Peyer's patch (tissue), 4 donors: Measurements from ENCODE around the gene RIMBP2. TPM values are rescaled to one million over a fixed set of nuclear protein-coding genes. Genes with fewer than 3 reads are reported as not detected.

ENCODE experiments used
- DNase-seq, 3 donors: peaks; one replicate each; pipeline ENCODE4 v3.0.0-alpha.2; 2017 to 2019
- H3K27ac ChIP-seq, 4 donors: fragments of 200-600 bp; sonication (generic); one replicate each; pipeline ENCODE4 v1.5.1; 2016 to 2019
- H3K27me3 ChIP-seq, 2 donors: fragments of 200-600 bp; sonication (generic); one replicate each; pipeline ENCODE4 v1.5.1; 2019
- H3K36me3 ChIP-seq, 3 donors: fragments of 200-600 bp; sonication (generic); one replicate each; pipeline ENCODE4 v1.5.1; 2016 to 2019
- H3K4me1 ChIP-seq, 4 donors: fragments of 200-600 bp; sonication (generic); one replicate each; pipeline ENCODE4 v1.5.1; 2016 to 2019
- H3K4me3 ChIP-seq, 4 donors: fragments of 200-600 bp; sonication (generic); 1 replicate in 3 of 4; 2 replicates in 1 of 4; pipeline ENCODE4 v1.5.1; 2016 to 2019; ENCODE audit warnings: mild to moderate bottlenecking in 1 of 4
- H3K9me3 ChIP-seq, 4 donors: fragments of 200-600 bp; sonication (generic); one replicate each; pipeline ENCODE4 v1.5.1; 2016 to 2019; ENCODE audit warnings: mild to moderate bottlenecking in 1 of 4
- POLR2A ChIP-seq, 2 donors: fragments of 450-650 bp; IDR thresholded peaks; one replicate each; pipeline ENCODE4 v1.5.1; 2017; ENCODE audit warnings: antibody characterized with exemption in 2 of 2, mild to moderate bottlenecking in 2 of 2, moderate library complexity in 2 of 2
- total RNA-seq, 4 donors: library from RNA; depleted of rRNA; stranded (reverse); fragments of >200 nt; gene quantifications; one replicate each; pipeline ENCODE4 v1.1.0, GENCODE V29; 2016
- TF ChIP-seq, protein P1 (sequence below), 6 experiments: fragments of 450-650 bp in 4 of 6; fragments of 200-600 bp in 2 of 6; sonication (generic) in 1 of 6; IDR thresholded peaks; one replicate each; pipeline ENCODE4 v1.5.1; 2017 to 2019; ENCODE audit warnings: antibody characterized with exemption in 6 of 6, mild to moderate bottlenecking in 3 of 6, moderate library complexity in 1 of 6

The RIMBP2 gene
- total RNA-seq, 4 donors from 2014 or later, result 8.8 to 19.8 (median 16.0) TPM

DNA sequence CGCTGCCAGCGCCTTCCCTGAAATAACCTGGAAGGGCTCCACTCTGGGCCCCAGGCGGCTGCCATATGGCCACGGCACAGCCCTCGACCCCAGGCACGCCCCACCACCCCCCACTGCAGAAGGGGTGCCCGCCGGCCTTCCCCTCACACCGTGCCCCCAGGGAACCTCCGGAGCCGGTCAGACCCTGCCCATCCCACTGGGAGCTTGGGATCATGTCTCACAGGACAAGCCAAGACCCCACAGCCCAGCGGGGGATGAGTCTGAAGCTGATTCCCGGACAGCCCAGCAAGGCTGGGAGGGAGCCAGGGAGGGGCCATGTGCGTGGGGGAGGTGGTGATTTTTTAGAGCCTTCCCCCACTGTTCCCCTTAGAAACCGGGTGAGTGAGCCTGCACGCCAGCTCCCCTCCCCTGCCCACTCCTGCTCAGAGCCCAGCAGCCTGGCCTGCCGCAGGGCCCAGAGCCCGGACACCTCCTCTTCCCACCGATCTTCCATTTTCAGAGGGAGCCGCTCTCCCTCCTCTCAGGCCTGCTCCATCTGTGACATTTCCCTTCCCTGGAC, 1.4 kb downstream of the RIMBP2 start:
- Histone ChIP-seq H3K36me3 (no peaks in the 10 kb centered on the region), H3K27me3 (peaks cover 0 to 5% of the 10 kb centered on the region in 2 donors), H3K27ac (no peak overlapping the region), H3K4me1 (peaks cover 0 to 14% (median 0%) of the 10 kb centered on the region in 4 donors), H3K4me3 (peak overlapping the region in 2 of 4 donors; percentile 15 to 45), H3K9me3 (no peaks in the 10 kb centered on the region)
- DNase-seq, result peak in 1 of 3 donors; percentile 40
- no peak for TF ChIP-seq POLR2A (IDR thresholded peaks at IDR 0.05)
- TF ChIP-seq, protein P1, sequence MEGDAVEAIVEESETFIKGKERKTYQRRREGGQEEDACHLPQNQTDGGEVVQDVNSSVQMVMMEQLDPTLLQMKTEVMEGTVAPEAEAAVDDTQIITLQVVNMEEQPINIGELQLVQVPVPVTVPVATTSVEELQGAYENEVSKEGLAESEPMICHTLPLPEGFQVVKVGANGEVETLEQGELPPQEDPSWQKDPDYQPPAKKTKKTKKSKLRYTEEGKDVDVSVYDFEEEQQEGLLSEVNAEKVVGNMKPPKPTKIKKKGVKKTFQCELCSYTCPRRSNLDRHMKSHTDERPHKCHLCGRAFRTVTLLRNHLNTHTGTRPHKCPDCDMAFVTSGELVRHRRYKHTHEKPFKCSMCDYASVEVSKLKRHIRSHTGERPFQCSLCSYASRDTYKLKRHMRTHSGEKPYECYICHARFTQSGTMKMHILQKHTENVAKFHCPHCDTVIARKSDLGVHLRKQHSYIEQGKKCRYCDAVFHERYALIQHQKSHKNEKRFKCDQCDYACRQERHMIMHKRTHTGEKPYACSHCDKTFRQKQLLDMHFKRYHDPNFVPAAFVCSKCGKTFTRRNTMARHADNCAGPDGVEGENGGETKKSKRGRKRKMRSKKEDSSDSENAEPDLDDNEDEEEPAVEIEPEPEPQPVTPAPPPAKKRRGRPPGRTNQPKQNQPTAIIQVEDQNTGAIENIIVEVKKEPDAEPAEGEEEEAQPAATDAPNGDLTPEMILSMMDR (IDR thresholded peaks at IDR 0.05), result no peak

DNA sequence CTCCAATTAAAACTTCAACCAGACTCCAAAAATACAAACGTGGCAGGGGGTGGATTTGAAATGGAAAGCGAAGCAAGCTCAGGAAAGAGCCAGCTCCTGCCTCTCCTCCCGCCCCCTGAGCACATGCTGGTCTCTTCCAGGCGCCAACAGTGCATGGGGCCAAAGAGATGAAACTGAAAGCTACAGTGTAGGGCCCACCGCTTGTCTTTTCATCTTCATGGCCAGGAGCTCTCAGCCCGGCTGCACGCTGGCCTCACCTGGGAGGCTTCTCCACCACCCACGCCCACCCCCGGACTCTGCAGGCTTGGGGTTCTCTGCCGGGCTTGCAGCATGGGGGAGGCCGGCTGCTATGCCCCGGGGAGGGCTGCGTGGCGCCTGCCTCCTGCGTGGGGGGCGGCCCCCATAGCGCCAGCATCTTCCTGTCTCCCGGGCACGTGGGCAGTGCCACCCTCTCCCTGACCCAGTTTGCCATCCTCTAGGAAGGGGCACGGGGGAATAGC, 2.0 kb downstream of the RIMBP2 start:
- DNase-seq, result peak in 1 of 3 donors; percentile 34
- Histone ChIP-seq H3K4me1 (peaks cover 0 to 14% (median 0%) of the 10 kb centered on the region in 4 donors), H3K4me3 (peak overlapping the region in 3 of 4 donors; percentile 15 to 45 (median 21)), H3K36me3 (no peaks in the 10 kb centered on the region), H3K9me3 (no peaks in the 10 kb centered on the region), H3K27ac (no peak overlapping the region), H3K27me3 (peaks cover 0 to 5% of the 10 kb centered on the region in 2 donors)
- TF ChIP-seq, protein P1 (IDR thresholded peaks at IDR 0.05), result no peak
- no peak for TF ChIP-seq POLR2A (IDR thresholded peaks at IDR 0.05)

DNA sequence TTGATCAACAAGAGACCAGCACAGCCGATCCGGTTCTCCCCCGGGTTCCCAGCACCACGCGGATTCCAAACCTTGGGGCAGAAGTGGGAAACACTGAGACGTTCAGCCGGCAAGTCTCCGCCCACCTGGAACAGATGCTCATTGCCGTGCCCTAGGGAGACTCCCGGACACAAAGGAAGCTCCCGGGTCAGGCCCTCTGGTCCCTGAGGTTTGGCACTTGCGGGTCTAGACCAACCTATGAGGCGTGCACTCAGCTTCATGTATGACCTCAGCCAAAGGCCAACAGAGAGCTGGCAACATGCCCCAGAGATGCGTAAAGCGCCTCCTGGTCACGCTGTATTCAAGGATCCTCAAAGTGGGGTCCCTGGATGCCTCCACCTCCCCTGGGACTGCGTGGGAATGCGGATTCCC, 2.5 kb downstream of the RIMBP2 start:
- Histone ChIP-seq H3K9me3 (no peaks in the 10 kb centered on the region), H3K4me3 (peak overlapping the region in 1 of 4 donors; percentile 45), H3K27ac (no peak overlapping the region), H3K36me3 (no peaks in the 10 kb centered on the region), H3K4me1 (peaks cover 0 to 14% (median 0%) of the 10 kb centered on the region in 4 donors), H3K27me3 (peaks cover 0 to 5% of the 10 kb centered on the region in 2 donors)
- no peak for TF ChIP-seq POLR2A (IDR thresholded peaks at IDR 0.05)
- TF ChIP-seq, protein P1 (IDR thresholded peaks at IDR 0.05), result no peak
- DNase-seq, result peak in 1 of 3 donors; percentile 37

DNA sequence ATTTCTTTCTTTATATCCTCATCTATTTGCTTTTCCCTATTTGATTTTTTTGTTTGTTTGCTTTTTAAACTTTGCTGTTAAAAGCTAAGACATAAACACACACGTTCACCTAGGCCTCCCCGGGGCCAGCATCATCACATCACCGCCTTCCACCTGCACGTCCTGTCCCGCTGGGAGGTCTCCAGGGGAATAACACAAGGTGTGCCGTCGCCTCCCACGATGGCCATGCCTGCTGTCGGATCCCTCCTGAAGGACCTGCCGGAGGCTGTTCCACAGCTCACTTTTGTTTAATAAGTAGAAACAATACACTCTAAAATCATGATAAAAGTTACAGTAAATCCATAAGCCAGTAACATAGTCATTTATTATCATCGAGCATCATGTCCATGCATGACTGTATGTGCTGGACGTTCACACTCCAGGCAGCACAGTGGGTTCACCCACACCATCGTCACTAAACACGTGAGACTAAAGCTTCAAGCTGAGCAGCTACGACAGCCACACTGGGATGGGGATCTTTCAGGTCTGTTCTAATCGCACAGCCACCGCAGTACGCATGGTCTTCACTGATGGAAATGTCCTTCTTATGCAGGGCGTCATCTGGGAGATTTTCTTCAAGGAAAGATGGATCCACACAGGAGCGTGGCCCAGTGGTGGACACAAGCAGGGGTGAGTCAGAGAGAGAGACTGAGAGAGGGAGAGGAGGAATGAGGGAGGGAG, 3.6 kb downstream of the RIMBP2 start:
- Histone ChIP-seq H3K9me3 (no peaks in the 10 kb centered on the region), H3K4me1 (peaks cover 0 to 14% (median 0%) of the 10 kb centered on the region in 4 donors), H3K4me3 (no peak overlapping the region), H3K36me3 (no peaks in the 10 kb centered on the region), H3K27me3 (peaks cover 0 to 5% of the 10 kb centered on the region in 2 donors), H3K27ac (no peak overlapping the region)
- TF ChIP-seq, protein P1 (IDR thresholded peaks at IDR 0.05), result no peak
- TF ChIP-seq POLR2A (IDR thresholded peaks at IDR 0.05), result no peak
- DNase-seq, result no peak

DNA sequence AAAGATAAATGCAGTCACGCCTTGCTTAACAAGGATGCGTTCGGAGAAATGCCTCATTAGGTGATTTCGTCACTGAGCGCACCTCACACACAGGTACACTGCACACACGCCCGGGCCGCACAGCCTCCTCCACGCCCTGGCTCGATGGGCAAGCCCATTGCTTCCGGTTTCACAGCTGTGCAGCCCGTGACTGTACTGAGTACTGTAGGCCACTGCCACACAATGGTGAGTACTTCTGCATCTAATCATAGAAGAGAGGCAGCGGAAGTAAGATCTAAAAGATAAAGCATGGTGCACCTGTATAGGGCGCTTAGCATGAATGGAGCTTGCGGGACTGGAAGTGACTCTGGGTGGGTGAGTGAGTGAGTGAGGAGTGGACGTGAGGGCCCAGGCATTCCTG, 4.3 kb downstream of the RIMBP2 start:
- Histone ChIP-seq H3K4me1 (peaks cover 0 to 14% (median 0%) of the 10 kb centered on the region in 4 donors), H3K27ac (no peak overlapping the region), H3K9me3 (no peaks in the 10 kb centered on the region), H3K27me3 (peaks cover 0 to 5% of the 10 kb centered on the region in 2 donors), H3K4me3 (no peak overlapping the region), H3K36me3 (no peaks in the 10 kb centered on the region)
- TF ChIP-seq POLR2A (IDR thresholded peaks at IDR 0.05), result no peak
- TF ChIP-seq, protein P1 (IDR thresholded peaks at IDR 0.05), result no peak
- peak in 1 of 3 donors; percentile 28 for DNase-seq
